ENCODE results near the gene LIPM.

The LIPM gene

DNA sequence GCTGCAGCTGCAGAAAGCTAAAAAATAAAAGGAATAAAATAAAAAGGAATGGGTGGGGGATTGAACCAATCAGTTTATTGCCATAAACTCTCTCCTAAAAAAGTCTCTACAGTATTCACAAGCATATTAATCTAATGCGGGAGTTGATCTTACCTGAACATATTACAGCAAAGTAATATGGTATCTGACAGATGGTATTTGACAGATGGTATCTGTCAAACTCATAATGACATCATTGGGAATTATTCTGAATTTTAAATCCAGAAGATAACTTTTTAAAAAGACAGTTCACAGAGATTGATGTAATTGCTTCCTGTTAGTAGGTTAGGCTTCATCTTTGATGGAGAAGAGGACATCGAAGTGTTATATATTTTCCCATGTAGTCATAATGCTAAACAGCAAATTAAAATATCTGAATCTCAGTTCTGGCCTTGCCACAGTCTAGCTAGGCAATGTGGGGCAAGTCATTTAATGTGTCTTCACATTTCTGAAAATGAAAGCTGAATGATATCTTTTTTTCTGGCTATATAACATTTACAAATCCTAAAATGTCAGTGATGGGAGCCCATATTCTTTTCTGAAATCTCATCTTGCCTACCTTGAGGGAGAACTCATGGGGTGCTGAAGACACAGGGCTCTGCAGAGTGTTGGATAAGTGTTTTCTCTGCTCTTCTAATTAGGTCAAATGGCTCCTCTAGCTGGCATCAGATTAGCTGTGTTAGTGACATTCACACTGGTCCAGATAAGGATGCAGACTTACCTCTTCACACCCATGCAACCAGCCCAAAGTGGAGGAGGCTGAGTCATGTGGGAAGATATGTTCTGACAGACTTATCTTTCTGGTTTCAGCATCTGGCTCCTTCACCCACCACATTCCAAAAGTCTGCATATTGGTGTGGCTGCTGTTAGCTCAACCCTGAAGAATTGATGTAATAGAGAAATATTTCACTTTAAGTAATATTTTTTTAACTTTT is 2.1 kb upstream of the LIPM start:
- no peak overlapping the region for H3K27ac ChIP-seq
- no peak for DNase-seq (ENCODE audit: low read depth, low spot score)

DNA sequence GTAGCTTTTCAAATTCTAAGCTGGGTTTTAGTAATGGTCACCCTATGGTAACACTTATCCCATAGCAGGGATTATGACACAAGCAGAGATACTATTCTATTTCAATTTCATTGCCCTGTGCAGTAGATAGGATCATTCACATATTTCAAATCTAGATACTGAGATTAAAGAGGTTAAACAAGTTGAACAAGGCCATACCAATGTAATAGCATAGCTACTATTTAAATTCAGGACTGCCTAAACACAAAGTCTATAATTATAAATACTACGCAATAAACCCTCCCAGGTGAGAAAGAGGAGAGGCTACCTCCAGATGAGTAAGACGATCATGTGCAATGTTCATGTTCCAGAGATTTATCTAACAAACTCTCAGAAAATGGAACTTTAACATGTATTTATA is 1.1 kb downstream of the LIPM start:
- no peak overlapping the region for H3K27ac ChIP-seq
- no peak for DNase-seq (ENCODE audit: low read depth, low spot score)

DNA sequence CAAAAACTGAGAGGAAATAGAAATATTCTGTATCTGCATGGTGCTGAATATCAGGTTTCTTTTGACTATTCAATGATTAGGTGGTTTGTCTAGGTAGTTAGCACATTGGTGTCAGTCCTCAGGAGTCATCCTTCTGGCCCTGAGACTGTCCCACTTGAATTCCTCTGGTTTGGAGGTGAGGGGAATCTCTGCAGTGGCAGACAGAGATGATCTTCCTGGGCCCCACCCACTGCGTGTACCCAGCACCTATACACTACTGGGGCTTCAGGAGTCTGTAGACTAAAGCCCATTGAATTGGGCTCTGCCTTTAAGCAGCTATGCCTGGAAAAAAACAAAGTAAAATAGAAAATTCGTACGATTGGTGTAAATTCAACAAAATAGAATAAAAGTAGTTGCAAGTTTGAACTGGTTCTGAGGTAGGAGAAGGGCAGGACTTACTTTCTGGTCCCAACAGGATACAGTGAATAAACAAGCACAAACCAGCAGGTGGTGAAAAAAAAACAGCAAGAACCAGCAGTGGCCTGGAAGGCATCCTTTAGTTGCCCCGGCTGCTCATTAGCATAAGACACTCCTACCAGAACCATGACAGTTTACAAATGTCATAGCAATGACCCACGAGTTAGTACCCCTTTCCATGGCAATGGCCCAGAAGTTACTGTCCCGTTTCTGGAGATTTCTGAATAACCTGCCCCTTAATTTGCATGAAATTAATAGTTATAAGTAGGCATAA is 1.7 kb downstream of the LIPM start:
- no peak for DNase-seq (ENCODE audit: low read depth, low spot score)
- H3K27ac ChIP-seq: no peak overlapping the region

DNA sequence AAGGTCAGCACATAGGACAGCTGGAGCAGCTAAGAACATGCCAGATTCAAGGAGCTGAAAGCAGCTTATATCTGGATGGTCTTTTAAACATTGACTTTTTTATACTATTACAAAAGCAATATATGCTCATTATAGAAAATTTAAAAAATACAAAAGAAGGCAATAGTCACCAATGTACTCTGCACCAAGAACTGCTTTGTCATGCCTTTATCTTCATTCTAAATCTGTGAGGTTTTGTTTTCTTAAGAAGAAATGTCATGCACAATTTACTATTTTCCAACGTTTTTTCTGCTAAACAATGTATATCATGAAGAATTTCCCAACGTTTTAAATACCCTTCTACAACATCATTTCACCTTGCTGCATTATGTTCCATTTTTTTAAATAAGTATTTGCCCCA is 2.8 kb downstream of the LIPM start:
- no peak for DNase-seq (ENCODE audit: low read depth, low spot score)
- no peak overlapping the region for H3K27ac ChIP-seq

DNA sequence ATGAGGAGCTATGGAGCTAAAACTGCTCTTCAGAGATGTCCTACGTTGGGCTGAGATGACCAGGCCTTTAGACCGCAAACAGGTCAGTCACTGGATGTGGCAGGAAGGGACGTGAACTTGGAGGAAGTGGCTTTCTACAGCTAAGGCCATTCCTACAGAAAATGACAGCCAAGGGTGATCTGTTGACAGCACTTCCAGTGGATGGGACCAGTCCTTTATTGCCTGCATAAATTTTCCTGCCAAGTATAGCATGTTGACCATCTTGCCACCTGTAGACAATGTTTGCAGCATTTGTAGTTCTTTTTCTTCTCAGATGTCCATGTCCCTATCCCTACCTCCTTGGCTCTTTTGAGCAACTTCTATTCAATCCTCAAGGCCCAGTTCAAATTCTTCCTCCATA is 3.4 kb downstream of the LIPM start:
- no peak for DNase-seq (ENCODE audit: low read depth, low spot score)
- H3K27ac ChIP-seq: no peak overlapping the region

DNA sequence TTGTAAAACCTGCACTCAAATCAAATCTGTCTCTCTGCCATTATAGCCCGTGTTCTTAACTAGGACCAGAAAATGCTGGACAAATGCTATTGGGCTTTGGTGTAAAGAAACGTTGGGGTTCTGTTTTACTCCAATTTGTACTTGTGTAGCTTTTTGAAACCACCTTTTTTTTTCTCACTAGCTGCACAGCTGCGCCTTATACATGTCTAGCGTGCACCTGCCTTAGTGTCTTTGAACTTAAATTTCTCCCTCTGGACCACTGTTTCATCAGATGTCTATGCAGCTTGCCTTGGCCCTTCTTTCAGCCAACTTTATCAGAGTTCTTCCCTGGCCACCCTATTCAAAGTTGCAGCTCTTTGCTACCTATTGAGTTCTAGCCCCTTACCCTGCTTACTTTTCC is 7.1 kb downstream of the LIPM start:
- no peak for DNase-seq (ENCODE audit: low read depth, low spot score)
- H3K27ac ChIP-seq: peak overlapping the region; percentile 27

DNA sequence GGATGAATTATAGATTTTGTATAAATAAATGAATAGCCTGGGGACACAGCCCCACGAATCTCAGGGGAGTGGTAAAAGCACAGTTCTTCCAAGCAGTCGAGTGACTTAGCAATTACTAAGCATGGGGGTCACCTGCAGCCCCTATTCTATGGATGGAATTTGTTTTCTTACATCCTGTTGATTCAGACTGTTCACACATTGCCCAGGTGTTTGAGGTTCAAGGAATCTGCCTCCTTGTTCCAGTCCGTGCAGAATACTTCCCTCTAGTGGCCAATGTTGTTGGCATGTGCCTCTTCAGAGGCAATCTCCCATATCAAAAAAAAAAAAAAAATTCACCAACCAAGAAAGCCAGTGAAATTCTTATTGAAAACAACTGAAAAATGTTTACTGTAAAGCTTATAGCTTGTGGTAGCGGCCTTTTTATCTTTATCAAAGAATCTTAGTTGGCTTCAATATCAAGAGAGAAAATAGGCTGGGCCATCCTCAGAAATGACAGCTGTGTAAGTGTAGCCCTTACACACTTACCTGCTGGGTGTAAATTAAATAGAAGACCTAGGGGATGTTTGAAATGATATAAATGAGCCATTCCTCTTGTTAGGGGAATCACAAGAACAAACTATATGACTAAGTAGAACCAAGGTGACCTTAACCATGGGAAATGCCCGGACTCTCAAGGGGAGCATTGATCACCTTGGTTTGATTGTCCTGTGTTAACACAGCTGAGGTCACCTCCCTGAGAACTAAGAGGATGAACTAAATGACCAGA is 7.8 kb downstream of the LIPM start:
- peak; percentile 56 for DNase-seq (ENCODE audit: low read depth, low spot score)
- H3K27ac ChIP-seq: peak overlapping the region; percentile 27

DNA sequence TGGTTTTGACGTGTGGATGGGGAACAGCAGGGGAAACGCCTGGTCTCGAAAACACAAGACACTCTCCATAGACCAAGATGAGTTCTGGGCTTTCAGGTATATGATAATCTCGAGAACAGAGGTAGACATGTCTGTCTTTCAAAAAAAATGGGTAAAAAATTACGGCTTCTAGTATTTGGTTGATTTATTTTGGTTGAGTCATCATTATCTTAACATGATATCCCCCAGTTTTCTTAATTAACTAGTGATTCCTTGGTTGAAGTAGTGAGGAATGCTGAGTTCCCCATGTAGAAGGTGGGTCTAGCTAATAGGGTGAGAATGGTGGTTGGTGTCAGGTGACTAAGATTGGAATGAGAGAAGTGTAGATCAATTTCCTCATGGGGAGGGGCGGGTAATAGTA is 10.7 kb downstream of the LIPM start:
- H3K27ac ChIP-seq: no peak overlapping the region
- no peak for DNase-seq (ENCODE audit: low read depth, low spot score)

DNA sequence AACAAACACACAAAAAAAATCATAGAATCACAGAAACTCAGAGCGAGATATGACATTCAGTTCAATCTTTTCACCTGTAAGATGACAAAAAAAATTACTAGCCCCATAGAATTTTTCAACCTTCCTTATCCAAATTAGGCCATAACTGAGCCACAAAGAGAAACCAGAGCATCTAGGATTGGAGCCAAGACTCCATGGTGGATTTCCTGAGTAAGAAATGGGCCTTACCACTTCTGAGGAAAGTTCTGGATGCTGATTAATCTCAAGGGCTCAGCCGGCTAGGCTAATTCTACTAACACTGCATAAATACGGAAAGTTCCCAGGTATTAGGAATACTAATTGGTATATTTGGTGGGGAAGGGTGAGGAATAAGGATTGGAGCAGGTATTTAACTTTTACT is 16.8 kb downstream of the LIPM start:
- H3K27ac ChIP-seq: no peak overlapping the region
- DNase-seq (ENCODE audit: low read depth, low spot score): no peak

DNA sequence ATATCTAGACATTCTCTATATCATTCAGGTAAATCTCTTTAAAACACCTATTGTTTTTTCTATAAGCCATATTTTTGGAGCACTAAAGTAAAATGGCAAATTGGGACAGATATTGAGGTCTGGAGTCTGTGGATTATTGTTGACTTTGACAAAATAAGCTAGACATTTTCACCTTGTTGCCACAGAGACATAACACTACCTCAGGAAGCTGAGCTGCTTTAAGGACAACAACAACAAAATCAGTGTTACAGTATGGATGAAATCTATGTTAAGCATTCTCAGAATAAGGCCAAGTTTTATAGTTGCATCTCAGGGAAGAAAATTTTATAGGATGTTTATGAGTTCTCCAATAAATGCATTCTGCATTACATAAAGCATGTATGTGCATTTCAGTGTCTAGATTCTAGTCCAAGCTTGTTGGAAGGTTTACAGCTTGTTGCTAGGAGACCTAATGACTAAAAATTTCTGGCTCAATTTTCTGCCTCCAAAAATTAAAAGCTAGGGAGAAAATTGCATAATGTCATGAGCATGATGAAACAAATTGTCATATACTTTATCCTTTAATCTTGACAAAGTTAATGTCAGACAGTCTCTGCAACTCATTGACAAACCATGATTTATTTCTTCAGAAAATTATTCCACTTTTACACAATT is 18.3 kb downstream of the LIPM start:
- H3K27ac ChIP-seq: peak overlapping the region; percentile 58
- peak; percentile 46 for DNase-seq (ENCODE audit: low read depth, low spot score)

DNA sequence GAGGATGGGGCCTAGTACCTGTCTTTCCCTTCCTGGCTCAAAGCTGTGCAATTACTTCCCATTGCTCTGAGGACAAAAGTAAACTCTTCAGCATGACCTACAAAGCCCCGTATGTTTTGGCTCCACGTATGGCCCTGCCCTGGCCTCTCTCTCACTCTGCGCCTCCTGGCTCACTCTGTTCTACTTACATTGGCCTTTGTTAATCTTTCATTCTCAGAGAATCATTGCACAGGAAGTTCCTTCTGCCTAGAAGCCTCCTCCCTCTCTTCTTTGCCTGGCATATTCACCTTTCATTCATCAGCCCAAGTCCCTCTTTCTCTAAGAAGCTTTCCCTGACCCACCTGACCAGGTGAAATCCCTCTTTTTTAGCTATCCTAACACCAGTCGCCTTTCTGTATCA is 23.9 kb downstream of the LIPM start:
- H3K27ac ChIP-seq: no peak overlapping the region
- DNase-seq (ENCODE audit: low read depth, low spot score): no peak

DNA sequence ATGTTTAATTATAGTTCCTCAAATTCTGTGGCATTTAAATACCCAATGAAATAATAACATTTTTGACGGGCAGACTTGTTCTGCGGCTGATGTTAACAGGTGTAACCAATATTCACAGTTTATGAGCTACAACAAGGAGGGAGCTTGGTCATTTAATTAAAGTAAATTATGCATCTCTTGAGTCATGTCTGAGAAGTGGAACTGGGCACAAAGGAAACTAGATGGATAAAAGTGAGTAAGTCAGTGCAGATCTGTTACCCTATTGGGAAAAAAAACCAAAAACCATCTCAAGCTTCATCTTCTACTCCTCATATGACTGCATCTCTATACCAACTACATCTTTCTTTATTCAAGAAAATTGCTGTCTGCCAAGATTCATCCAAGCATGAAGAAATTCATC is 25.1 kb downstream of the LIPM start:
- no peak for DNase-seq (ENCODE audit: low read depth, low spot score)
- no peak overlapping the region for H3K27ac ChIP-seq

DNA sequence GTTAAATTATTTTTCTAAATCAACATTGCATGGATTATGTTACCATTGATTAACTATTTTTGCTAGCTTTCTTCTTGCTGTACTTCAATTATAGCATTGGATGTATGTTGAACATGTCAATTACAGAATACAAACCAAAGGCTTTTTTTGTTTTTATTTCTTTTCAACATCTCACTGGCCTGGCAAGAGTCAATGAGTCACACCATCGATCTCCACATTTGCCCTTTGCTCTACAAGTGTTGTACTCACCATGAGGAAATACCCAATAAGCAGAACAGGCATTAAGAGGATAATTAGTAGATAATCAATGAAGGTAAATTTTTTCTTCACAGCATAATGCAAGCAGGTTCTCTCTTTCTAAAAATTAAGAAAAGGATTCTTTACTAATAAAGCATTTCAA is 25.8 kb downstream of the LIPM start:
- H3K27ac ChIP-seq: no peak overlapping the region
- no peak for DNase-seq (ENCODE audit: low read depth, low spot score)

DNA sequence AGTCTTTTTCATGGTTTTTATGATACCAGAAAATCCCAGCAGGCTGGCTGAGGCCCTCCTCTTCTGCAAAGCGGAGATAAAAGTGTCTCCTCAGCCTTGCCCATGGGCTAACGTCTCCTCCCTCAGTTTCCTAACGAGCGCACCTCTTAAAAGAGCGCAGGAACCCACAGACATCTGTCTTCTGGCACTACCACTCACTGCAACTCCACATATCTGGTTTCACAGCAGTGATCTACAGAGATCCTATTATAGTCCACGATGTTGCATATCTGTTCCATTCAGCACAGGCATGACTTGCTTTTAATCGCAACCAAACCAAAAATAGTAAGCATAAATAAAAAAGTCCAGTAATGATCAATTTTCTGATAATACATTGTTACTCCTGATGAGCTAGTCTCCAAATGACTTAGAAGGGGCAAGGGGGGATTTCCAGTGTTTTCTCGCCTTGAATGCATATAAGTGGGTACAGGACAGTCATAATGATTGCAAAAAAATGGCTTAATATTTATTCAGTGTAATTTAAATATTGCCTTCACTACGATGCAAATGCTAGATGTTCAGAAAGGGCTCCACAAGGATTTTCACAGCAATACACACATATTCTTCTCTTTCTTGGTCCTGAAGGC is 28.2 kb downstream of the LIPM start:
- H3K27ac ChIP-seq: no peak overlapping the region
- no peak for DNase-seq (ENCODE audit: low read depth, low spot score)

DNA sequence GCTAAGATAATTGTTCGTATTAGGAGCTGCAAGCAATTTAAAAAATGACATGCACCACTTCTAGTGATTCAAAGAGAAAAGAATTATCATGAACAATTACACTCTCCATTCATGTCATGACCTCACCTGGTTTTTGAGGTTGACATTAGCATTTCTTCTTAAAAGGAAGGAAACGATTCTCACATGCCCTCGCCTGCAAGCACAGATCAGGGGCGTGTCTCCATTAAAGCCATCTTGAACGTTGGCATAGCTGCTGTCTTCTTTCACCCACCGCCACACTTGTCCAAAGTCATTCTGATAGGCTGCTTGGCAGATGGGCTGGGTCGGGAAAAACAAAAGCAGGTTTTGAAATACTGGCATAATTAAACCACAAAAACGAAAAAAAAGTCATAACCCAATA is 29.2 kb downstream of the LIPM start:
- DNase-seq (ENCODE audit: low read depth, low spot score): no peak

DNA sequence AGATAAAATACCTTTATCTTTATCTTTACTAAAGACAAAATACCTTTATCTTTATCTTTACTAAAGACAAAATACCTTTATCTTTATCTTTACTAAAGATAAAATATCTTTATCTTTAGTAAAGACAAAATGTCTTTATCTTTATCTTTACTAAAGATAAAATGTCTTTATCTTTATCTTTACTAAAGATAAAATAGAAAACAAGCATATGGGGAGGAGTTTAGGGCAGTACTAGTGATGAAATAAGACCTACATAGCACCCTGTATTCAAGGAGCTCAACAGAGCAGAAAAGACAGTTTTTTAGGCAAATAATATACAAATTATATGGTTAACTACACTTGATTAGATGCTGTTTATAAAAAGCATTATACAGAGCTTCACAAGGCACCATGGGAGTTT is 29.8 kb downstream of the LIPM start:
- no peak for DNase-seq (ENCODE audit: low read depth, low spot score)
- H3K27ac ChIP-seq: no peak overlapping the region

More for the DNA sequence above, 29.2 kb downstream of the LIPM start:
- H3K27ac ChIP-seq: no peak overlapping the region

DNA sequence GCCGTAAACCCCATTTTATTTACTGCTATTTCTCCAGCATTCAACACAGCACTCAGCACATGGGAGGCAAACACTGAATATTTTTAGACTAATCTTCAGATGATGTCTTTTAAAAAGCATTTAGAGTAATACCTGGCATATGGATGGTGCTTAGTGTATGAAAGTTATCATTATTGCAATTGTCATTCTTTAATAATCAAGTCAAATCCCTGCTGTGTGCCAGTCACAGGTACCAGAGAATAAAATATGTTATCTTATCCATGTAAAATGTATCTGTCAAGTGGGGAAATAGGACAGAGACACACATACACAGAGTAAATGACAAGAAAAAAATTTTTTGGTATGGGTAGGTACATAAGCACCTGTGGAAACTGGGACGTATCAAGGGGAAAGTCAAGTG is 30.6 kb downstream of the LIPM start:
- no peak for DNase-seq (ENCODE audit: low read depth, low spot score)
- no peak overlapping the region for H3K27ac ChIP-seq

DNA sequence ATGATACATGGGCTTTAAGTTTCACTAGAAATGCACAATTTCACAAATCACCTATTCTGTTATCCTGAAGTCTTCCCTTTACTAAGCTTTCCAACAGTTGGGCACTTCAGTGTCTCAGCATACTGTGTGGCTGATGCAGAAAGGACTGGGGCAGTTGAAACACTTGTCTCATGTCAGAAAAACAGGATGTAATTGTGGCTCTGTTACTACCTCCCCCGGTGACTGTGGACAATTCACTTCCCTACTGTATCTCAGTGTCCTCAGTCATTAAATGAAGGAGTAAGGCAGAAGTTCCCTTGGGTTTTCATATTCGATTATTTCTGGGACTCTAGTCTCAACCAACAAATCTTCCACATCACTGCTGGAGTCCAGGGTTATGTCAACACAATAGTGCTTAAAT is 31.2 kb downstream of the LIPM start:
- no peak overlapping the region for H3K27ac ChIP-seq
- DNase-seq (ENCODE audit: low read depth, low spot score): no peak

DNA sequence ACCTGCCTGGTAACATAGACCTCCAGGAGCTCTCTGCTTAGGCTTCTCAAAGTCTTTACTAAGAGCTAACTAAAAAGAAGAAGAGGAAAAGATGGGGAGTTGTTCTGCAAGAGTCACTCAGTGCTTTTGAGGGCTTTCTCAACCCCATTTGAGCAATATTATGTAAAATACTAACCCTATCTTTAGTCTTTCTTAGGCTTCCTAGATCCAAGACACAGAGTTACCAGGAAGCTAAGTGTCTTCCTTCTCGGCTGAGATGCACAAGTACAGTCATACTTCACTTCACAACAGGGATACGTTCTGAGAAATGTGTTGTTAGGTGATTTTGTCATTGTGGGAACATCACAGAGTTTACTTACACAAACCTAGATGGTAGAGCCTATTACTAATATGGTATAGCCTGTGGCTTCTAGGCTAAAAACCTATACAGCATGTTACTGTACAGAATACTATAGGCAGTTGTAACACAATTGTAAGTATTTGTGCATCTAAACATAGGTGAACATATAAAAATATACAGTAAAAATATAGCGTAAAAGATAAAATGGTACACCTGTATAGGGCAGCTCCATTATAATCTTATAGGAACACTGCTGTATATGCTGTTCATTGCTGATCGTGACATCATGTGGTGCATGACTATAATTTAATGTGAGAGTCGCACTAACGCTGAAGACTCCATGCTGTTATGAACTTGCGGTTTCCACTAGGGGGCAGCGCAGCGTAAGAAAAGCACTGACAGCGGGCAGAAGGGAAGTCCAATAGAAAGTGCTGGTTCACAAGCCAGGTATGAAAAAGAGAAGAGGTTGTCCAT is 32.8 kb downstream of the LIPM start:
- H3K27ac ChIP-seq: no peak overlapping the region
- DNase-seq (ENCODE audit: low read depth, low spot score): peak; percentile 33

All from epithelial cell of prostate (primary cell).